ENCODE data around the gene DRC3.
"Not testable (repeated sequence)": the region's sequence is repeated elsewhere in the genome, so short reads cannot be mapped to it uniquely, and the experiment has no call there.

Gene DRC3

GRCh38 chr17:17994271-17995069 is 21.8 kb downstream of the DRC3 start:
- FAIRE-seq: no peak

GRCh38 chr17:17995887-17996286 is 23.2 kb downstream of the DRC3 start:
- FAIRE-seq: not testable (repeated sequence)

GRCh38 chr17:17998934-17999333 is 26.3 kb downstream of the DRC3 start:
- no peak for FAIRE-seq

GRCh38 chr17:17999364-18000029 is 26.8 kb downstream of the DRC3 start:
- FAIRE-seq: no peak

- FAIRE-seq: no peak
These were observed 27.4 kb downstream of the DRC3 start for GRCh38 chr17:18000030-18000408.

GRCh38 chr17:18002171-18002570 is 29.5 kb downstream of the DRC3 start:
- FAIRE-seq: no peak

- FAIRE-seq: no peak
These were observed 31.7 kb downstream of the DRC3 start for GRCh38 chr17:18004345-18004744.

GRCh38 chr17:18004884-18005305 is 32.2 kb downstream of the DRC3 start:
- no peak for FAIRE-seq

- FAIRE-seq: no peak
These were observed 32.8 kb downstream of the DRC3 start for GRCh38 chr17:18005496-18005895.

- no peak for FAIRE-seq
These were observed 34.0 kb downstream of the DRC3 start for GRCh38 chr17:18006495-18007239.

- FAIRE-seq: no peak
These were observed 36.0 kb downstream of the DRC3 start for GRCh38 chr17:18008496-18009268.

- no peak for FAIRE-seq
These were observed 37.2 kb downstream of the DRC3 start for GRCh38 chr17:18009609-18010420.

GRCh38 chr17:18011286-18011685 is 38.6 kb downstream of the DRC3 start:
- no peak for FAIRE-seq

GRCh38 chr17:18014006-18014405 is 41.3 kb downstream of the DRC3 start:
- FAIRE-seq: no peak

- FAIRE-seq: no peak
These were observed 42.9 kb downstream of the DRC3 start for GRCh38 chr17:18015593-18015992.

GRCh38 chr17:18016426-18016825 is 43.8 kb downstream of the DRC3 start:
- no peak for FAIRE-seq

- no peak for FAIRE-seq
These were observed 45.3 kb downstream of the DRC3 start for GRCh38 chr17:18017958-18018357.

GRCh38 chr17:18018411-18018921 is 45.8 kb downstream of the DRC3 start:
- no peak for FAIRE-seq

- no peak for FAIRE-seq
These were observed 47.1 kb downstream of the DRC3 start for GRCh38 chr17:18019838-18020154.

- no peak for FAIRE-seq
These were observed 48.3 kb downstream of the DRC3 start for GRCh38 chr17:18020971-18021370.

GRCh38 chr17:18021372-18021771 is 48.7 kb downstream of the DRC3 start:
- FAIRE-seq: no peak
